Neuronal stem cell (in vitro differentiated cells): Measurements from ENCODE around the gene FOXRED1. TPM values are rescaled to one million over a fixed set of nuclear protein-coding genes. Genes with fewer than 3 reads are reported as not detected.

Experiments used
- DNase-seq: peaks from one replicate; pipeline ENCODE4 v3.0.0-alpha.2; 2013; ENCODE audit warnings: low spot score
- H2AFZ ChIP-seq: one replicate; pipeline ENCODE4 v1.6.1; 2013; ENCODE audit warnings: mild to moderate bottlenecking, low read length, inconsistent platforms
- H2AK5ac ChIP-seq: 2 replicates; pipeline ENCODE4 v1.6.1; 2013; ENCODE audit warnings: low read depth, mild to moderate bottlenecking, inconsistent platforms, low read length, moderate library complexity, mixed read lengths
- H2BK120ac ChIP-seq: 2 replicates; pipeline ENCODE4 v1.6.1; 2013; ENCODE audit warnings: low read depth, mild to moderate bottlenecking, inconsistent platforms, low read length, moderate library complexity, mixed read lengths
- H2BK12ac ChIP-seq: one replicate; pipeline ENCODE4 v1.6.1; 2013; ENCODE audit warnings: low read length, inconsistent platforms
- H2BK15ac ChIP-seq: 2 replicates; pipeline ENCODE4 v1.6.1; 2013; ENCODE audit warnings: mild to moderate bottlenecking, low read length, inconsistent platforms, mixed read lengths
- H2BK5ac ChIP-seq: one replicate; pipeline ENCODE4 v1.6.1; 2013; ENCODE audit warnings: inconsistent platforms, mild to moderate bottlenecking, low read length, moderate library complexity
- H3K14ac ChIP-seq: one replicate; pipeline ENCODE4 v1.6.1; 2013; ENCODE audit warnings: low read length, inconsistent platforms
- H3K18ac ChIP-seq: 2 replicates; pipeline ENCODE4 v1.6.1; 2013; ENCODE audit warnings: low read length, inconsistent platforms
- H3K23ac ChIP-seq: 2 replicates; pipeline ENCODE4 v1.6.1; 2013; ENCODE audit warnings: low read depth, mild to moderate bottlenecking, mixed read lengths, low read length, inconsistent platforms; ENCODE audit not compliant: poor library complexity
- H3K27ac ChIP-seq: replicated peaks from 3 replicates; pipeline ENCODE4 v1.5.1; 2013; ENCODE audit warnings: low read length, inconsistent platforms
- H3K27me3 ChIP-seq, 3 experiments: 2 replicates each; pipeline ENCODE4 v1.6.1; 2013; ENCODE audit warnings: low read length in 3 of 3, mild to moderate bottlenecking in 2 of 3, inconsistent platforms in 1 of 3, low read depth in 1 of 3, mixed read lengths in 1 of 3, moderate library complexity in 1 of 3; ENCODE audit not compliant: control insufficient read depth in 3 of 3, insufficient read depth in 3 of 3
- H3K36me3 ChIP-seq, 2 donors: replicated peaks in 1 of 2; 2 replicates each; pipeline ENCODE4 v1.6.1; 2013; ENCODE audit warnings: low read length in 2 of 2; ENCODE audit not compliant: control insufficient read depth in 2 of 2, insufficient read depth in 2 of 2
- H3K4ac ChIP-seq: 2 replicates; pipeline ENCODE4 v1.6.1; 2013; ENCODE audit warnings: inconsistent platforms, mild to moderate bottlenecking, low read length, moderate library complexity
- H3K4me1 ChIP-seq, 2 donors: 1 replicate in 1 of 2; 2 replicates in 1 of 2; pipeline ENCODE4 v1.6.1; 2013; ENCODE audit warnings: low read length in 2 of 2, low read depth in 1 of 2; ENCODE audit not compliant: control insufficient read depth in 2 of 2, insufficient read depth in 1 of 2
- H3K4me2 ChIP-seq: one replicate; pipeline ENCODE4 v1.6.1; 2013; ENCODE audit warnings: mild to moderate bottlenecking, low read length, inconsistent platforms; ENCODE audit not compliant: insufficient read depth, poor library complexity, severe bottlenecking
- H3K4me3 ChIP-seq, 2 donors: 2 replicates each; pipeline ENCODE4 v1.5.1; 2013; ENCODE audit warnings: low read length in 2 of 2, mild to moderate bottlenecking in 2 of 2, inconsistent platforms in 1 of 2, moderate library complexity in 1 of 2
- H3K79me1 ChIP-seq: one replicate; pipeline ENCODE4 v1.6.1; 2013; ENCODE audit warnings: low read depth, mild to moderate bottlenecking, inconsistent platforms, low read length, moderate library complexity
- H3K9ac ChIP-seq: one replicate; pipeline ENCODE4 v1.6.1; 2013; ENCODE audit warnings: mild to moderate bottlenecking, low read depth, low read length, inconsistent platforms; ENCODE audit not compliant: poor library complexity
- H3K9me3 ChIP-seq, 2 donors: replicated peaks in 1 of 2; 2 replicates each; pipeline versions ENCODE3 to v1.6.1; 2013; ENCODE audit warnings: low read length in 2 of 2, mild to moderate bottlenecking in 2 of 2, inconsistent platforms in 1 of 2, low read depth in 1 of 2, mixed read lengths in 1 of 2, moderate library complexity in 1 of 2; ENCODE audit not compliant: control insufficient read depth in 2 of 2, insufficient read depth in 1 of 2
- H4K8ac ChIP-seq: one replicate; pipeline ENCODE4 v1.6.1; 2013; ENCODE audit warnings: low read depth, mild to moderate bottlenecking, inconsistent platforms, low read length, moderate library complexity
- H4K91ac ChIP-seq: one replicate; pipeline ENCODE4 v1.6.1; 2013; ENCODE audit warnings: low read length, low read depth, mild to moderate bottlenecking, inconsistent platforms; ENCODE audit not compliant: poor library complexity
- WGBS, 2 donors: extraction: QIAGEN DNeasy Blood & Tissue Kit; methylation state at CpG; one replicate each; pipeline ENCODE4 v1.1.7; 2013; ENCODE audit warnings: missing lambda C conversion rate in 2 of 2, mixed read lengths in 1 of 2; ENCODE audit not compliant: insufficient read length in 2 of 2, insufficient replicate concordance in 1 of 2; ENCODE audit errors: extremely low coverage in 2 of 2; 5-methylcytosine and 5-hydroxymethylcytosine counted together
- small RNA-seq: library from polyadenylated mRNA; stranded (forward); fragments of <200 nt; extraction: miRNeasy Mini kit (QIAGEN cat#:217004); gene quantifications from one replicate; pipeline ENCODE3, GENCODE V24; 2013; ENCODE audit not compliant: insufficient read depth

Gene FOXRED1

GRCh38 chr11:126319374-126319740 is 50.4 kb downstream of the FOXRED1 start:
- no peak overlapping the region for H3K27ac ChIP-seq
- no peak for DNase-seq

GRCh38 chr11:126322996-126323395 is 54.0 kb downstream of the FOXRED1 start:
- no CpG with 5 or more reads among the region's 3 CpGs for WGBS, 2 donors
- H2BK12ac ChIP-seq, result no peak overlapping the region
- no peak overlapping the region for H3K4me3 ChIP-seq

More at GRCh38 chr11:126319374-126319740, 50.4 kb downstream of the FOXRED1 start:
- H3K9me3 ChIP-seq, result no peaks in the 10 kb centered on the region
- H4K8ac ChIP-seq, result no peak overlapping the region
- H2AFZ ChIP-seq, result no peak overlapping the region
- peaks cover 2% of the 10 kb centered on the region for H3K79me1 ChIP-seq
- peaks cover 4 to 9% of the 10 kb centered on the region in 2 donors for H3K4me1 ChIP-seq
- H2BK12ac ChIP-seq, result no peak overlapping the region
- no peak overlapping the region for H4K91ac ChIP-seq
- no peak overlapping the region for H2BK120ac ChIP-seq
- H2BK5ac ChIP-seq, result no peak overlapping the region
- WGBS, 2 donors, result no CpG with 5 or more reads among the region's 5 CpGs
- H3K36me3 ChIP-seq, result peaks cover 0 to 9% of the 10 kb centered on the region in 2 donors
- H3K4ac ChIP-seq, result no peak overlapping the region
- no peak overlapping the region for H3K4me2 ChIP-seq
- H3K14ac ChIP-seq, result no peak overlapping the region
- no peak overlapping the region for H3K4me3 ChIP-seq
- no peaks in the 10 kb centered on the region for H3K27me3 ChIP-seq
- no peak overlapping the region for H2BK15ac ChIP-seq
- no peak overlapping the region for H2AK5ac ChIP-seq
- no peak overlapping the region for H3K23ac ChIP-seq
- H3K18ac ChIP-seq, result no peak overlapping the region
- no peak overlapping the region for H3K9ac ChIP-seq

GRCh38 chr11:126327281-126328000 is 58.5 kb downstream of the FOXRED1 start:
- Histone ChIP-seq H3K4ac (no peak overlapping the region), H2BK15ac (peak overlapping the region; percentile 63), H4K8ac (no peak overlapping the region), H3K27me3 (no peaks in the 10 kb centered on the region), H3K23ac (peak overlapping the region; percentile 86), H3K27ac (no peak overlapping the region), H2BK5ac (no peak overlapping the region), H2BK120ac (peak overlapping the region; percentile 66), H3K9me3 (no peaks in the 10 kb centered on the region), H3K79me1 (peaks cover 2% of the 10 kb centered on the region), H3K36me3 (peaks cover 2 to 13% of the 10 kb centered on the region in 2 donors), H2AFZ (no peak overlapping the region), H3K4me2 (no peak overlapping the region), H3K4me3 (no peak overlapping the region), H3K9ac (peak overlapping the region; percentile 54), H3K18ac (peak overlapping the region; percentile 37), H2BK12ac (no peak overlapping the region), H2AK5ac (peak overlapping the region; percentile 57), H4K91ac (no peak overlapping the region), H3K4me1 (peaks cover 0 to 8% of the 10 kb centered on the region in 2 donors), H3K14ac (peak overlapping the region; percentile 83)
- WGBS, 2 donors, result no CpG with 5 or more reads among the region's 17 CpGs
- no peak for DNase-seq

More at GRCh38 chr11:126322996-126323395, 54.0 kb downstream of the FOXRED1 start:
- no peak overlapping the region for H2AFZ ChIP-seq
- H2BK120ac ChIP-seq, result no peak overlapping the region
- H3K27ac ChIP-seq, result no peak overlapping the region
- peaks cover 2% of the 10 kb centered on the region for H3K79me1 ChIP-seq
- no peaks in the 10 kb centered on the region for H3K9me3 ChIP-seq
- no peak overlapping the region for H2BK15ac ChIP-seq
- peaks cover 4 to 12% of the 10 kb centered on the region in 2 donors for H3K4me1 ChIP-seq
- H3K9ac ChIP-seq, result no peak overlapping the region
- no peaks in the 10 kb centered on the region for H3K27me3 ChIP-seq
- H3K14ac ChIP-seq, result no peak overlapping the region
- no peak overlapping the region for H3K23ac ChIP-seq
- H3K4me2 ChIP-seq, result no peak overlapping the region
- H2BK5ac ChIP-seq, result no peak overlapping the region
- no peak overlapping the region for H4K91ac ChIP-seq
- DNase-seq, result no peak
- no peak overlapping the region for H4K8ac ChIP-seq
- H3K4ac ChIP-seq, result no peak overlapping the region
- no peak overlapping the region for H2AK5ac ChIP-seq
- H3K36me3 ChIP-seq, result no peaks in the 10 kb centered on the region
- H3K18ac ChIP-seq, result no peak overlapping the region

Small RNA genes within 50 kb of the gene (small RNA-seq; reads per million reads assigned to genes)
- not detected for gene RN7SL351P
